ENCODE results near the gene CLDN6. TPM values are rescaled to one million over a fixed set of nuclear protein-coding genes. Genes with fewer than 3 reads are reported as not detected.

The CLDN6 gene
- total and polyA plus RNA-seq, 7 experiments from 2014 or later = not detected

DNA sequence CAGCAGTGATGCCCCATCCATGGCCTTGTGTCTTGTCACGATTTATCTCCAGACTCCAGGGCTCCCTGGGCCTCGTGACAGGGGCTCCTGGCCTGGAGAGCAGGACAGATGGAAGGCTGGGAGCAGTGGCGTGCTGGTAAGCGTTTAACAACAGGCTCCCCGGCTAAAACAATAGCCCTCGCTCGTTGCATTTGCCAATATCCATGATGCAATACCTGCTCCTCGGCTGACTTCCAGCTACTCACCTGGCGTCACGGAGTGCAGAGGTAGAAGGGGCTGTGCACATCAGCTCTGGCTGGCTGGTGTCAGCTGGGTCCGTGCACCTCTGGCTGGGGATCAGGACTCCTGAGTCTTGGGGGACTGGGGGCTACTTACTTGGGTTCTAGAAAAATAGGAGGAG is 20.3 kb upstream of the CLDN6 start:
- intact Hi-C loops (cut with micrococcal nuclease) = no loop called here
- Mint-ChIP-seq H3K36me3 (no peaks in the 10 kb centered on the region), H3K27me3 (peaks cover 53 to 69% (median 61%) of the 10 kb centered on the region in 5 donors), H3K27ac (no peak overlapping the region), H3K9me3 (no peaks in the 10 kb centered on the region), H3K4me1 (peaks cover 0 to 11% (median 9%) of the 10 kb centered on the region in 7 donors), H3K4me3 (no peak overlapping the region)
- ChIA-PET CTCF (interaction anchor here (0.8 to 1.4 kb wide), 2 partner anchors 8 to 10 kb away, joined by 4 to 5 read pairs; no protein-coding TSS in a partner anchor), POLR2A (interaction anchor here (0.9 to 1.6 kb wide), 5 partner anchors 9 to 92 kb away, joined by 3 to 5 read pairs (median 3); no protein-coding TSS in a partner anchor)
- peaks cover 12 to 48% of the 10 kb centered on the region in 2 donors for H3K27me3 ChIP-seq (ENCODE audit: control insufficient read depth in 2 of 2, insufficient read depth in 2 of 2, low read length in 2 of 2)
- DNase-seq (no peak), ATAC-seq (no peak)
- H3K4me1 ChIP-seq (ENCODE audit: control insufficient read depth in 2 of 2, insufficient read depth in 2 of 2, low read length in 2 of 2) = peaks cover 0 to 6% of the 10 kb centered on the region in 2 donors
- no peak overlapping the region for H3K27ac ChIP-seq (ENCODE audit: low read depth, low read length)
- H3K4me3 ChIP-seq (ENCODE audit: low read length) = no peak overlapping the region
- no peaks in the 10 kb centered on the region for H3K36me3 ChIP-seq (ENCODE audit: control insufficient read depth in 2 of 3, insufficient read depth in 3 of 3, low read length in 3 of 3)
- no peaks in the 10 kb centered on the region for H3K9me3 ChIP-seq (ENCODE audit: control insufficient read depth in 2 of 3, low read length in 3 of 3)

DNA sequence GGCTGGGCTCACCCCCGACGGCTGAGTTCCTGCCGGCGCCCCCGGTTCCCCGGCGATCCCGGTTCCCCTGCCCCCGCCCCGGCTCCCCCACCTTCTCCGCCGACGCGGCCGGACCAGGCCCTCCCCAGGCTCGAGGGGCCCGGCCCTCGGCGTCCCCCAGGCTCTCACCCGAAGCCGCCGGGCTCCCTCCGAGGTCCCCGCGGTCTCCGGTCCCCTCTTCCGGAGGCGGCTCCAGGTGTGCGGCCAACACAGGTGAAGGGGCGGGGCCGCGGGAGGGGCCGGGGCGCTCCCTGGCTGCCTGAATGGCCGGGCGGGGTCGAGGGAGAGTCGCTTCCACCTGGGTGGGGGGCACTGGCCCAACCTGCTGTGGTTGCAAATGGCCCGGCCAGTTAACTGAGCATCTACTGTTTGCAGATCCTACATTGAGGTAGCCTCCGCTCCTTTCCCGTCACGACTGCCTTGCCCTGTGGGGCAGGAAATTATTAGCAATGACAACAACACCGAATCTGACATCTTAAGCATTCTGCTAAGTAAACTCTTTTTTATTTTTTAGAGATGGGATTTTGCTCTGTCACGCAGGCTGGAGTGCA is 18.8 kb upstream of the CLDN6 start, which contains the start of gene BICDL2:
TSS of gene BICDL2 (minus strand) at position 219 of the 590 bp plus-strand sequence. CDS start 1,448 bp downstream, outside the sequence.
- H3K4me3 ChIP-seq (ENCODE audit: low read length) = no peak within 1 kb of the TSS
- H3K9me3 ChIP-seq (ENCODE audit: control insufficient read depth in 2 of 3, low read length in 3 of 3) = no peaks in the 10 kb centered on the region
- Mint-ChIP-seq H3K36me3 (no peaks in the 10 kb centered on the region), H3K4me3 (peak within 1 kb of the TSS; percentile 20 to 77 (median 52)), H3K4me1 (peaks cover 0 to 19% (median 9%) of the 10 kb centered on the region in 7 donors), H3K9me3 (no peaks in the 10 kb centered on the region), H3K27me3 (peaks cover 65 to 81% (median 68%) of the 10 kb centered on the region in 5 donors), H3K27ac (peak within 1 kb of the TSS in 4 of 9 donors; percentile 29 to 85 (median 58))
- no peak within 1 kb of the TSS for H3K27ac ChIP-seq (ENCODE audit: low read depth, low read length)
- ATAC-seq = no peak
- no peak for DNase-seq
- ChIA-PET POLR2A (interaction anchor here (1.3 to 1.6 kb wide), 3 partner anchors 11 to 56 kb away, joined by 3 to 7 read pairs (median 5); no protein-coding TSS in a partner anchor), CTCF (interaction anchor here (0.7 kb wide), 1 partner anchor 31 kb away, joined by 3 read pairs; no protein-coding TSS in a partner anchor)
- no peaks in the 10 kb centered on the region for H3K36me3 ChIP-seq (ENCODE audit: control insufficient read depth in 2 of 3, insufficient read depth in 3 of 3, low read length in 3 of 3)
- peaks cover 18 to 39% of the 10 kb centered on the region in 2 donors for H3K27me3 ChIP-seq (ENCODE audit: control insufficient read depth in 2 of 2, insufficient read depth in 2 of 2, low read length in 2 of 2)
- intact Hi-C loops (cut with micrococcal nuclease) = no loop called here
- peaks cover 0 to 6% of the 10 kb centered on the region in 2 donors for H3K4me1 ChIP-seq (ENCODE audit: control insufficient read depth in 2 of 2, insufficient read depth in 2 of 2, low read length in 2 of 2)

DNA sequence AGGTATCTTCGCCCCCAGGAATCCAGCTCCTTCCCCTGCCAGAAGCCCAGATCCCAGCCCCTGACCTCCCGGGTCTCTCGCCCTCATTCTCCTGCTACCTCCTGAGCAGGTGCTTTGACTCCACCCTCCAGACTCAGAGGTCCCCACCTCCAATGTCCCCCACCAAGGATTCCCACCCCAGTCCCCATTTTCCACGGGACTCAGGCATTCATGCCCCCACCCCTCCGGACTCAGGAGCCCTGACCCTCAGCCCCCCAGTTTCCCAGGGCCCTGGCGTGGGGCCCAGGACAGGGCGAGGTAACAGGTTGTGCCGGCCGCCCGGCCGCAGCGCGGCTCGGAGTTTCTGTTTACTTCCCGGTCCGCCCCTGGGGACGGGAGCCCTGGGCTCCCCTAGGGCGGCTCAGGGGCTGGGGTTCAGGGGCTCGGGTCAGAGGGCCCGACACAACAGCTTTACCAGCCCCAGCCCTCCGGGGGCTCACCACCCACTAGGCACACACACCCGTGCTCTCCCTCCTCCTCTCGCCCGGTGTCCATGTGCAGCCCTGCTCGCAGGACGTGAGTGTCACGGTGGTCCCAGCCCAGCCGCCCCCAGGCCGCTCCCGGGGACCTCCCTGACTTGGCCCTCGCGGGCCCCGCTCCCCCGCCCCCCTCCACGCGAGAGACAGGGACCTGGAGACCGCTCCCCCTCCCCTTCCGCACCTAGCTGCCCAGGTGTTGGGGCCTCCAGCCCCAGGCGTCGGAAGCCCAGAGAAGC is 18.2 kb upstream of the CLDN6 start:
- POLR2A ChIA-PET = interaction anchor here (1.6 kb wide), 2 partner anchors 12 to 32 kb away, joined by 5 to 7 read pairs; no protein-coding TSS in a partner anchor
- no peak overlapping the region for H3K4me3 ChIP-seq (ENCODE audit: low read length)
- intact Hi-C loops (cut with micrococcal nuclease) = no loop called here
- peaks cover 64 to 82% (median 65%) of the 10 kb centered on the region in 5 donors for H3K27me3 Mint-ChIP-seq
- H3K9me3 ChIP-seq (ENCODE audit: control insufficient read depth in 2 of 3, low read length in 3 of 3) = no peaks in the 10 kb centered on the region
- H3K4me1 Mint-ChIP-seq = peaks cover 0 to 21% (median 9%) of the 10 kb centered on the region in 7 donors
- peak overlapping the region in 6 of 10 donors; percentile 32 to 60 (median 44) for H3K4me3 Mint-ChIP-seq
- DNase-seq = no peak
- CTCF ChIA-PET = interaction anchor here (0.6 to 1.8 kb wide), 3 partner anchors 22 to 60 kb away, joined by 3 to 6 read pairs (median 4); no protein-coding TSS in a partner anchor
- H3K4me1 ChIP-seq (ENCODE audit: control insufficient read depth in 2 of 2, insufficient read depth in 2 of 2, low read length in 2 of 2) = peaks cover 0 to 6% of the 10 kb centered on the region in 2 donors
- H3K27me3 ChIP-seq (ENCODE audit: control insufficient read depth in 2 of 2, insufficient read depth in 2 of 2, low read length in 2 of 2) = peaks cover 18 to 36% of the 10 kb centered on the region in 2 donors
- peak overlapping the region in 1 of 9 donors; percentile 29 for H3K27ac Mint-ChIP-seq
- no peaks in the 10 kb centered on the region for H3K36me3 ChIP-seq (ENCODE audit: control insufficient read depth in 2 of 3, insufficient read depth in 3 of 3, low read length in 3 of 3)
- H3K9me3 Mint-ChIP-seq = no peaks in the 10 kb centered on the region
- ATAC-seq = no peak
- no peaks in the 10 kb centered on the region for H3K36me3 Mint-ChIP-seq
- no peak overlapping the region for H3K27ac ChIP-seq (ENCODE audit: low read depth, low read length)

DNA sequence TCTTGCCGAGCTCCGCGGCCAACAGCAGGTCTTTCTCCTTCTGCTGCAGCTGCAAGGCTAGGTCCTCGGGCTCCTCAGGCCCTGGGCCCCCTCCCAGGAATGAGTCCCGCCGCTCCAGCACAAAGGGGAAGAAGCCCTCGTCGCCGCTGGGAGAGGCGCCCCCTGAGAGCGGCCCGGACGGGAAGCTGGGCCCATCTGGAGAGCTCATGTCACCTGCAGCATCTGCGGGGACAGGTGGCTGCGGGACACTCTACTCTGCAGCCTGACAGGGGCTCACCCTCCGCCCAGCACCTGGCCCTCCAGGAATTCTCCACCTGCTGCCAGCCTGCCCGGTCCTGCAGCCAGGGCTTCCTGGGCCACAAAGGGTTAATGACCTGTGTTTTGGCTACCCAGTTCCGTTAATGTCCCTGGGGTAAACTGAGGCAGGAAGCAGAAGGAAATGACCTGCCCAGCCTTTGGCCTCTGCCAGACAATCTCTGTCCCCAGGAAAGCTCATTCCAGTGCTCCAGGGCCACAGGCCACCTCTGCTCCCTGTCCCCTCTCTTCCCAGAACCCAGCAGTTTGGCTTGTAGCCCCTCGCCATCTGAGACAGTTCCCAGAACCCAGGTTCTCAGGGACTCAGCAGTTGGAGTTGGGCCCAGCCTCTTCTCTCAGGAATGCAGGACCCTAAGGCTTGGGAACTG is 17.4 kb upstream of the CLDN6 start:
- H3K4me3 Mint-ChIP-seq = peak overlapping the region in 6 of 10 donors; percentile 32 to 60 (median 44)
- H3K27me3 ChIP-seq (ENCODE audit: control insufficient read depth in 2 of 2, insufficient read depth in 2 of 2, low read length in 2 of 2) = peaks cover 18 to 33% of the 10 kb centered on the region in 2 donors
- H3K9me3 Mint-ChIP-seq = no peaks in the 10 kb centered on the region
- no peak overlapping the region for H3K27ac ChIP-seq (ENCODE audit: low read depth, low read length)
- POLR2A ChIA-PET = interaction anchor here (1.0 to 1.6 kb wide), 4 partner anchors 10 to 94 kb away, joined by 3 to 5 read pairs (median 4); partner anchors contain the start of gene MMP25
- DNase-seq (no peak), ATAC-seq (no peak)
- H3K27ac Mint-ChIP-seq = peak overlapping the region in 1 of 9 donors; percentile 38
- H3K4me1 Mint-ChIP-seq = peaks cover 0 to 23% (median 11%) of the 10 kb centered on the region in 7 donors
- H3K36me3 ChIP-seq (ENCODE audit: control insufficient read depth in 2 of 3, insufficient read depth in 3 of 3, low read length in 3 of 3) = no peaks in the 10 kb centered on the region
- CTCF ChIA-PET = interaction anchor here (0.6 to 1.8 kb wide), 3 partner anchors 23 to 60 kb away, joined by 3 to 6 read pairs (median 4); no protein-coding TSS in a partner anchor
- H3K4me1 ChIP-seq (ENCODE audit: control insufficient read depth in 2 of 2, insufficient read depth in 2 of 2, low read length in 2 of 2) = peaks cover 0 to 6% of the 10 kb centered on the region in 2 donors
- H3K4me3 ChIP-seq (ENCODE audit: low read length) = no peak overlapping the region
- intact Hi-C loops (cut with micrococcal nuclease) = no loop called here
- H3K36me3 Mint-ChIP-seq = no peaks in the 10 kb centered on the region
- H3K27me3 Mint-ChIP-seq = peaks cover 58 to 80% (median 67%) of the 10 kb centered on the region in 5 donors
- H3K9me3 ChIP-seq (ENCODE audit: control insufficient read depth in 2 of 3, low read length in 3 of 3) = no peaks in the 10 kb centered on the region

DNA sequence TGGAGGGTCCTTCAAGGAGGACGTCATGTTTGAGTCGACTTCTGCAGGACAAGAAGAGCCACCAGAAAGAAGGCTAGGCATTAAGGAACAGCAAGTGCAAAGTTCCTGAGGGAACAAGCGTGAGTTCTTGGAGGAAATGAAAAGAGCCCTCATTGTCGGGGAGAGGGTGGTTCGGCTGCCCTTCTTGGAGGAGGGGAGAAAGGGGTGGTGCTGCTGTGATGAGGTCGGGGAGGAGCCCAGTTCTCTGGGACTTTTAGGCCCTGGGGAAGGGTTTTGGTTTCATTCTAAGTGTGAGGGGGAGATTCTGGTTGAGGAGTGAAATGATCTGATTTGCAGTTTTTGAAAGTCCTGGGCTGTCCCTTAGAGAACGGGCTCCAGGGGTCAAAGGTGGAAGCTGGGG is 14.6 kb upstream of the CLDN6 start:
- H3K4me1 ChIP-seq (ENCODE audit: control insufficient read depth in 2 of 2, insufficient read depth in 2 of 2, low read length in 2 of 2) = peaks cover 18 to 25% of the 10 kb centered on the region in 2 donors
- Mint-ChIP-seq H3K36me3 (no peaks in the 10 kb centered on the region), H3K9me3 (no peaks in the 10 kb centered on the region), H3K4me1 (peaks cover 15 to 39% (median 29%) of the 10 kb centered on the region in 7 donors), H3K27me3 (peaks cover 49 to 68% (median 53%) of the 10 kb centered on the region in 5 donors), H3K4me3 (no peak overlapping the region), H3K27ac (peak overlapping the region in 1 of 9 donors; percentile 31)
- intact Hi-C loops (cut with micrococcal nuclease) = no loop called here
- ChIA-PET POLR2A (interaction anchor here (0.6 to 2.7 kb wide), 4 partner anchors 12 to 90 kb away, joined by 3 to 10 read pairs (median 6); partner anchors contain the start of genes IL32, MMP25 and TNFRSF12A), CTCF (interaction anchor here (0.6 to 9.2 kb wide), 9 partner anchors 16 to 429 kb away, joined by 3 to 98 read pairs (median 3); no protein-coding TSS in a partner anchor)
- H3K36me3 ChIP-seq (ENCODE audit: control insufficient read depth in 2 of 3, insufficient read depth in 3 of 3, low read length in 3 of 3) = no peaks in the 10 kb centered on the region
- no peaks in the 10 kb centered on the region for H3K9me3 ChIP-seq (ENCODE audit: control insufficient read depth in 2 of 3, low read length in 3 of 3)
- DNase-seq = no peak
- no peak overlapping the region for H3K4me3 ChIP-seq (ENCODE audit: low read length)
- no peak for ATAC-seq
- no peak overlapping the region for H3K27ac ChIP-seq (ENCODE audit: low read depth, low read length)
- H3K27me3 ChIP-seq (ENCODE audit: control insufficient read depth in 2 of 2, insufficient read depth in 2 of 2, low read length in 2 of 2) = peaks cover 11 to 27% of the 10 kb centered on the region in 2 donors
